ENCODE measurements around the gene THAP4.

DNA sequence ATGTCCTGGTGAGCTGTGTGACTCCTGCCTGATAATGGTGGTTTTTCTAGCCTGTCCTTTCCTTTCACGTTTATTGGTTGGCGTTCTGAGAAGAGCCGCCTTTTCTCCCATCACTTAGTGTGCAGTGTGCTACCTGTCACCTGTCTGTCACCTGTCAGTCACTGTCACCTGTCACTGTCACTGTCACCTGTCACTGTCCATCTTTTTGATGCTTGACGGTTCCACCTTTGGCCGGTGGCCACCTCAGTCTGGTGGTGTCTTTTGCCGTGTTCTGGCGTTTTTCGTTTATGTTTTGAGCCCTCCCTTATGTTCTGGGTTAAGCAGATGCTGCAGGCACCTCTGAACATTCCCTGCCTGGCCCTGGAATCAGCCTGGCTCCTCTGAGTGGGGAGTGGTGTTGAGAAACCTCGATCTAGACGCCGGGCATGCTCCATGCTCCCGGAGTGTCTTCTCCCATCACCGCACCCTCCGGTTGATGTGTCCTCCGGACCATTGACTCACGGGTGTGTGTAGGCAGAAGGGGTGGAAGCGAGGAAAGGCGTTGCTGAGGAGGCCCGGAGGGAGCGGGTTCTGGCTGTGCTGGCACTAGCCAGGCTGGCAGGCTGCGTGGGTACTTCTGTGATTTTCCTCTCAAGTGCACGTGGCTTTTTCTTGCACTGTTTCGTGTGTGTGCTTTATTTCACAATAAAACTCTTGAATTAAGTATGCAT lies 28.9 kb upstream of the THAP4 start:
- TF ChIP-seq, protein P1, sequence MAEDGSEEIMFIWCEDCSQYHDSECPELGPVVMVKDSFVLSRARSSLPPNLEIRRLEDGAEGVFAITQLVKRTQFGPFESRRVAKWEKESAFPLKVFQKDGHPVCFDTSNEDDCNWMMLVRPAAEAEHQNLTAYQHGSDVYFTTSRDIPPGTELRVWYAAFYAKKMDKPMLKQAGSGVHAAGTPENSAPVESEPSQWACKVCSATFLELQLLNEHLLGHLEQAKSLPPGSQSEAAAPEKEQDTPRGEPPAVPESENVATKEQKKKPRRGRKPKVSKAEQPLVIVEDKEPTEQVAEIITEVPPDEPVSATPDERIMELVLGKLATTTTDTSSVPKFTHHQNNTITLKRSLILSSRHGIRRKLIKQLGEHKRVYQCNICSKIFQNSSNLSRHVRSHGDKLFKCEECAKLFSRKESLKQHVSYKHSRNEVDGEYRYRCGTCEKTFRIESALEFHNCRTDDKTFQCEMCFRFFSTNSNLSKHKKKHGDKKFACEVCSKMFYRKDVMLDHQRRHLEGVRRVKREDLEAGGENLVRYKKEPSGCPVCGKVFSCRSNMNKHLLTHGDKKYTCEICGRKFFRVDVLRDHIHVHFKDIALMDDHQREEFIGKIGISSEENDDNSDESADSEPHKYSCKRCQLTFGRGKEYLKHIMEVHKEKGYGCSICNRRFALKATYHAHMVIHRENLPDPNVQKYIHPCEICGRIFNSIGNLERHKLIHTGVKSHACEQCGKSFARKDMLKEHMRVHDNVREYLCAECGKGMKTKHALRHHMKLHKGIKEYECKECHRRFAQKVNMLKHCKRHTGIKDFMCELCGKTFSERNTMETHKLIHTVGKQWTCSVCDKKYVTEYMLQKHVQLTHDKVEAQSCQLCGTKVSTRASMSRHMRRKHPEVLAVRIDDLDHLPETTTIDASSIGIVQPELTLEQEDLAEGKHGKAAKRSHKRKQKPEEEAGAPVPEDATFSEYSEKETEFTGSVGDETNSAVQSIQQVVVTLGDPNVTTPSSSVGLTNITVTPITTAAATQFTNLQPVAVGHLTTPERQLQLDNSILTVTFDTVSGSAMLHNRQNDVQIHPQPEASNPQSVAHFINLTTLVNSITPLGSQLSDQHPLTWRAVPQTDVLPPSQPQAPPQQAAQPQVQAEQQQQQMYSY (CRISPR knock-in tag; IDR thresholded peaks at IDR 0.05) = no peak
- TF ChIP-seq EMX1 (CRISPR knock-in tag; IDR thresholded peaks at IDR 0.05) = no peak
- TF ChIP-seq, protein P2, sequence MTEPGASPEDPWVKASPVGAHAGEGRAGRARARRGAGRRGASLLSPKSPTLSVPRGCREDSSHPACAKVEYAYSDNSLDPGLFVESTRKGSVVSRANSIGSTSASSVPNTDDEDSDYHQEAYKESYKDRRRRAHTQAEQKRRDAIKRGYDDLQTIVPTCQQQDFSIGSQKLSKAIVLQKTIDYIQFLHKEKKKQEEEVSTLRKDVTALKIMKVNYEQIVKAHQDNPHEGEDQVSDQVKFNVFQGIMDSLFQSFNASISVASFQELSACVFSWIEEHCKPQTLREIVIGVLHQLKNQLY (CRISPR knock-in tag; IDR thresholded peaks at IDR 0.05) = no peak
- TF ChIP-seq, protein P3, sequence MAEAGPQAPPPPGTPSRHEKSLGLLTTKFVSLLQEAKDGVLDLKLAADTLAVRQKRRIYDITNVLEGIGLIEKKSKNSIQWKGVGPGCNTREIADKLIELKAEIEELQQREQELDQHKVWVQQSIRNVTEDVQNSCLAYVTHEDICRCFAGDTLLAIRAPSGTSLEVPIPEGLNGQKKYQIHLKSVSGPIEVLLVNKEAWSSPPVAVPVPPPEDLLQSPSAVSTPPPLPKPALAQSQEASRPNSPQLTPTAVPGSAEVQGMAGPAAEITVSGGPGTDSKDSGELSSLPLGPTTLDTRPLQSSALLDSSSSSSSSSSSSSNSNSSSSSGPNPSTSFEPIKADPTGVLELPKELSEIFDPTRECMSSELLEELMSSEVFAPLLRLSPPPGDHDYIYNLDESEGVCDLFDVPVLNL (CRISPR knock-in tag; IDR thresholded peaks at IDR 0.05; ENCODE audit: borderline replicate concordance, low read depth) = no peak
- no peak for TF ChIP-seq ZNF416 (CRISPR knock-in tag; IDR thresholded peaks at IDR 0.05)
- TF ChIP-seq, protein P4, sequence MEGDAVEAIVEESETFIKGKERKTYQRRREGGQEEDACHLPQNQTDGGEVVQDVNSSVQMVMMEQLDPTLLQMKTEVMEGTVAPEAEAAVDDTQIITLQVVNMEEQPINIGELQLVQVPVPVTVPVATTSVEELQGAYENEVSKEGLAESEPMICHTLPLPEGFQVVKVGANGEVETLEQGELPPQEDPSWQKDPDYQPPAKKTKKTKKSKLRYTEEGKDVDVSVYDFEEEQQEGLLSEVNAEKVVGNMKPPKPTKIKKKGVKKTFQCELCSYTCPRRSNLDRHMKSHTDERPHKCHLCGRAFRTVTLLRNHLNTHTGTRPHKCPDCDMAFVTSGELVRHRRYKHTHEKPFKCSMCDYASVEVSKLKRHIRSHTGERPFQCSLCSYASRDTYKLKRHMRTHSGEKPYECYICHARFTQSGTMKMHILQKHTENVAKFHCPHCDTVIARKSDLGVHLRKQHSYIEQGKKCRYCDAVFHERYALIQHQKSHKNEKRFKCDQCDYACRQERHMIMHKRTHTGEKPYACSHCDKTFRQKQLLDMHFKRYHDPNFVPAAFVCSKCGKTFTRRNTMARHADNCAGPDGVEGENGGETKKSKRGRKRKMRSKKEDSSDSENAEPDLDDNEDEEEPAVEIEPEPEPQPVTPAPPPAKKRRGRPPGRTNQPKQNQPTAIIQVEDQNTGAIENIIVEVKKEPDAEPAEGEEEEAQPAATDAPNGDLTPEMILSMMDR (IDR thresholded peaks at IDR 0.05) = no peak
- no peak for TF ChIP-seq ZNF232 (CRISPR knock-in tag; IDR thresholded peaks at IDR 0.05)

Measured in WTC11 (cell line).